Right ventricle myocardium inferior (tissue), 1 donor: ENCODE results near the gene RAPGEF5. TPM values are rescaled to one million over a fixed set of nuclear protein-coding genes. Genes with fewer than 3 reads are reported as not detected.

ENCODE experiments used
- total RNA-seq: library from RNA; stranded (reverse); fragmentation: NEBNext Ultra II Directional; extraction: Animal tissue kit (Norgen Biotek cat#: 25700); gene quantifications from one replicate; pipeline ENCODE4 v1.2.1, GENCODE V29; 2021
- donor health status: DM: no; HTN: yes; CAD: no; lungs with severe emphysema.

Gene RAPGEF5
- total RNA-seq, 1 donor from 2014 or later, result 9.4 TPM

Other genes with a start within 250 kb of the RAPGEF5 start
- gene STEAP1B, start 143.0 kb upstream of the RAPGEF5 start, total RNA-seq, result not detected